NCI-H128 (cell line): ENCODE data around the gene CORO7.
A peak's percentile ranks its signal among the peaks of the same experiment; 100 is the strongest.
"Not testable (repeated sequence)": the region's sequence is repeated elsewhere in the genome, so short reads cannot be mapped to it uniquely, and the experiment has no call there.

ENCODE experiments used
- DNase-seq: peaks from one replicate; lab custom pipeline; 2025; ENCODE audit not compliant: unreplicated experiment; lab: John Stamatoyannopoulos, UW

The CORO7 gene

DNA sequence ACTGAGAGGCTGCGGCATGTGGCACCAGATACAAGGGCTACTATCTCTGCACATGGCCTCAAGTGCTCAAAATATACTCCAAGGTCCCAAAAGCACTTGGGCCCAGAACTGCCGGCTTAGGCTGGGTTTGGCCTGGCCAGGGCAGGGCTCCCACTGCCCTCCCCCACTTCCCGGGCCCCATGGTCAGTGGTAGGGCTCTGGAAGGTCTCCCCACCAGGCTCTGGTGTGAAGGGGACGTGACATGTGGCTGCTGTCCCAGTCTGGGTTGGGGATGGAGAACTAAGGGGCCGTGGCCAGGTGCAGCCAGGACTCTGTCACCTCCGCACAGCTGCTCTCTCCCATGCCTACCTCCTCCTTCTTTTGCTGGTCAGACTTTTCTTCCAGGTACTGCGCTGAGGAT is 59.6 kb downstream of the CORO7 start:
- DNase-seq, result no peak

DNA sequence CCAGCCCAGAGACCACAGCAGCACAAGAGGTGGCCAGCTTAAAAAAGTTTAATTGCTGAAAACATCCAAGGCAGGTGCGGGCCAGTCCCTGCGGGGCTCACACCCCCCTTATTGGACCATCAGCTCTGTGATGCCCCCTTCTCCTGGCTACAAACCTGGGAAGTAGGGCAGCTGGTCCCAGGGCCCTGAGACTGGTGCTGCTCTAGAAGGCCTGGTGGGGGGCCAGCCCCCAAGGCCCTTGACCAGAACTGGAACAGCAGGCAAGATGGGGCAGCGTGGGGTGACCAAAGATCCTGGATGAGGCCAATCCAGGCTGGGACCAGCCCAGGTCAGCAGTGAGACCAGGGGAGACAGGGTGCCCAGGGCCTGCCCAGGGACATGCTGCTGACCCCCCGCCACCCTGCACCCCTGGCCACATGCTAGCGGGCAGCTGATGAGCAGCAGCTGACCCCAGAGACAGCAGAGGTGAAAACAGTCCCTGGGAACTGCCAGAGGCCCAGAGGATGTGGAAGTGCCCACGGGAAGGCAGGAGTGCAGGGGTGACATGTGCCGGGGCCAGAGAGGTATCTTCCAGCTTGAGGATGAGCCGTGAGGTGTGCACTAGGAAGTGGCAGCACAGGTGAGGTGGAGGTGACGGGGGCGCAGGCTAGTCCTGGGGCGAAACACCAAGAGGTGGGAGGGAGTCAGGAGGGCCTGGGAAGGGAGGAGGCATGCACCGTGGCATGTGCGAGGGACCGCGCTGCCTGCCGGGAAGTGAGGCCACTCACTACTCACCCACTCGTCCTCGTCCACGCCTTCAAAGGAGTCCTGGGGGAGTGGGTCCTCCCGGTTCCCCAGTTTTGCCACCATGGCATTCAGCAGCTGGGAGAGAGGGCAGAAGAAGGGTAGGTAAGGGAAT is 61.6 kb downstream of the CORO7 start:
- DNase-seq, result no peak

DNA sequence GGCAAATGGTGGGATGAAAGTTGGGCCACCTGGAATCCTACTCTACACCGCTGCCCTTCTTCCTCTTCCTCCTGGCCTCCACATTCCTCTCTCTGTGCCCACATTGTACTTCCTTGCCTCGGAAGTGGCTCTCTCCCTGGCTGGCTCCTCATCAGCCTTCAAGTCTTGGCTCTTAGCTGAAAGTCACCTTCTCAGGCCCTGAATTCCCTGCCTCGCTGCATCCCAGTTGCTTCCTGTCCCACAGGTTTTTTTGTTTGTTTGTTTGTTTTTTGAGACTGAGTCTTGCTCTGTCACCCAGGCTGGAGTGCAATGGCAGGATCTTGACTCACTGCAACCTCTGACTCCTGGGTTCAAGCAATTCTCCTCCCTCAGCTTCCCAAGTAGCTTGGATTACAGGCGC is 62.7 kb downstream of the CORO7 start:
- no peak for DNase-seq

DNA sequence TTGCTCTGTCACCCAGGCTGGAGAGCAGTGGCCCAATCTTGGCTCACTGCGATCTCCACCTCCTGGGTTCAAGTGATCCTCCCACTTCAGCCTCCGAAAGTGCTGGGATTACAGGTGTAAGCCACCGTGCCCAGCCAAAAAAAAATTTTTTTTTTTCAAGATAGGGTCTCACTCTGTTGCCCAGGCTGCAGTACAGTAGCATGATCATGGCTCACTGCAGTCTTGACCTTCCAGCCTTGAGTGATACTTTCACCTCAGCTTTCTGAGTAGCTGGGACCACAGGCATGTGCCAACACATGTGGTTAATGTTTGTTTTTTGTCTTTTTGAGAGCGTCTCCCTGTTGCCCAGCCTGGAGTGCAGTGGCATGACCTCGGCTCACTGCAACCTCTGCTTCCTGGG is 63.6 kb downstream of the CORO7 start:
- no peak for DNase-seq

DNA sequence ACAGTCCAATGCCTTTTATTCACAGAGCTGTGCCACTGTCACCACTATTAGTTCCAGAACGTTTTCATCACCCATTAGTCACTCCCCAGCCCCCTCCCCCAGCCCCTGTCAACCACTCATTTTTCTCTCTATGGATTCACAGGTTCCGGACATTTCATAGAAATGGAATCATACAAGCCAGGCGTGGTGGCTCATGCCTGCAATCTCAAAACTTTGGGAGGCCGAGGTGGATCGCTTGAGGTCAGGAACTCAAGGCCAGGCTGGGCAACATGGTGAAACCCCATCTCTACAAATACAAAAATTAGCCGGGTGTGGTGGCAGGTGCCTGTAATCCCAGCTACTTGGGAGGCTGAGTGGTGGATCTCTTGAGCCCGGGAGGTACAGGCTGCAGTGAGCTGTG is 64.5 kb downstream of the CORO7 start:
- no peak for DNase-seq

DNA sequence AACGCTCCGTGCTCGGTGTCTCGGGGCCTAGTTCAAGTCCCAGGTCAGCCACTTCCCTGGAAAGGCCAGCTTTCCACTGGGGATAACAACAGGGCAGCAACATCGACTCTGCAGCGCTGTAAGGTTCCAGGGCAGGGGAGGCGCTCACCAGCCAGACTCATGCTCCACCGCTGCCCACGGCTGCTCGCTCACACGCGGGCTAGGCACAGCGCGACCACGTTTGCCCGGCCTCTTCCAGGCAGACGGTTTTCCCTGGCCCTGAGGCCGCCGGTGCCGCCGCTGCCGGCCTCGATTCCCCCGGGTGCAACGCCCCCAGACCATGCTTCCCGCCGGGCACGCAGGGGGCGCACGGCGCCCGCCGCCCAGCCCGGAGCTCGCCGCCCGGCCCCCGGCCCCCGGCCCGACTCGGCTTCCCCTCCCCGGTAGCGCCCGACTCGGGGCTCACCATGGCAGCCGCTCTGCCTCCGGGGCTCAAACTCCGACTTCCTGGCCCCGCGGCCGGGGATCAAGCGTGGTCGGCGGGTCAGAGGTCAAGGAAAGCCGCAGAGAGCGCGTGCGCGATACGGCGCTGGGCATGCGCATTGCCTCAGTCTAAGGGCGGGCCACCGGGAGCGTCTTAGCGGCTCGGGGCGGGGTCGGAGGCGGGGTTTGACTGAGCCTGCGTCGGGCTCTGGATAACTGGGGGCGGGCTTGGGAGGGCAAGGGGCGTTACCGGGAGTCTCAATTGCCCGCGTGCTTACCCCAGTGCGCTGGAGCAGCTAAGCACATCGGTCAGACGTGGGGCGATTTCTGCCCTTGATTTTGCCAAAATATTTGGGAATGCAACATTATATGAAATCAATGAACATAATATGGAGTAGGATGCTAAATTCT is 65.4 kb downstream of the CORO7 start, which contains the start of gene PAM16:
Gene PAM16 (minus strand): TSS at position 535 of the 873 bp plus-strand sequence. CDS start 87 bp downstream, at position 448.
- peak; percentile 75 for DNase-seq

DNA sequence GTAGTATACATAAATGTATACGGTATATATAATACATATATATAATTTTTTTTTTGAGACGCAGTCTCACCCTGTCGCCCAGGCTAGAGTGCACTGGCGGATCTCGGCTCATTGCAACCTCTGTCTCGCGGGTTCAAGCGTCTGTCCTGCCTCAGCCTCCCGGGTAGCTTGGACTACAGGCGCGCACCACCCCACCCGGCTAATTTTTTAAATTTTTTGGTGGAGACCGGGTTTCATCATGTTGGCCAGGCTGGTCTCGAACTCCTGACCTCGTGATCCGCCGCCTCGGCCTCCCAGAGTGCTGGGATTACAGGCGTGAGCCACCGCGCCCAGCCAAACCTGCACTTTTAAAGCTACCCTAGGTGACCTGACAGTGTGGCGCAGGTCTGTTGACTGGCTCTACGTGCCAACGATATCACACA is 66.0 kb downstream of the CORO7 start:
- DNase-seq, result no peak

DNA sequence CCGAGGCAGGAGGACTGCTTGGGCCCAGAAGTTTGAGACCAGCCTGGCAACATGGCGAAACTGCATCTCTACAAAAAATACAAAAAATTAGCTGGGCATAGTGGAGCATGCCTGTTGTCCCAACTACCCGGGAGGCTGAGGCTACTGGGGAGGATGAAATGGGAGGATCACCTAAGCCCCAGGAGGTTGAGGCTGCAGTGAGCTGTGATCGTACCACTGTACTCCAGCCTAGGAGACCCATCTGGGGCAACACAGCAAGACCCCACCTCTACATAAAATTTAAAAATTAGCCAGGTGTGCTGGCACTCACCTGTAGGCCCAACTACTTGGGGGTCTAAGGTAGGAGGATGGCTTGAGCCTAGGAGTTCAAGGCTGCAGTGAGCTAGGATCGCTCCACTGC is 67.1 kb downstream of the CORO7 start:
- no peak for DNase-seq

DNA sequence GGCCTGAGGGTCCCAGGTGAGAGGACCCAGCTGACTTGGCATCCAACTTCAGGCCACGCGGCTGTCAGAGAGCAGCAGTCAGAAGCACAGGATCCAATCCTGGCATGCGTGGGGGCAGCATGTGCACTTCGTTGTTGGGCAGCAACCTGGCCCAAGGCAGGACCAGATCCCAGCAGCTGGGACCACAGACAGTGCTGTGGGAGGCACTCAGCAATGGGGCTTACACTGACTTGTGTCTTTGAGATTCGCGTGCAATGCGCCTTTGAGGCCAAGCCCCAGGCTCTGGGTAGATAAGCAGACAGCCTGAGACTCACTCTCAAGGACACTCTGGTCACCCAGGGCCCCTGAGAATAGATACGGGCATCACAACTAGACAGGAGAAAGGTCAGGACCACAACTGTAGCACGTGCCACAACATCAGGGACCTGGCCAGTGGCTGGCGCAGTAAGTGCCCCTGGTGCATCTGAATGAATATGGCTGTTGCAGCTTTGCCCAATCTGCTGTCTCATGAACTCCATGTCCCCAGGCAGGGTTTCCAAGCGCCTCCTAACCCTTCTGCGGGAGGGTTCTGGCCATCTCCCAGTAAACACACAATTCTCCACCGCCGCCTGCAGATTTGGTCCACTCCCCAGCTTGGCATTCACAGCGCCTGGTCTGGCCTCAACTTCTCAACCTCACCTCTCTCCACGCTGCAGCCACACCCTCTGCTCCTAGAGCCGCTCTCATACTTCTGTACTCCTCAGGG is 68.5 kb downstream of the CORO7 start:
- DNase-seq, result no peak

DNA sequence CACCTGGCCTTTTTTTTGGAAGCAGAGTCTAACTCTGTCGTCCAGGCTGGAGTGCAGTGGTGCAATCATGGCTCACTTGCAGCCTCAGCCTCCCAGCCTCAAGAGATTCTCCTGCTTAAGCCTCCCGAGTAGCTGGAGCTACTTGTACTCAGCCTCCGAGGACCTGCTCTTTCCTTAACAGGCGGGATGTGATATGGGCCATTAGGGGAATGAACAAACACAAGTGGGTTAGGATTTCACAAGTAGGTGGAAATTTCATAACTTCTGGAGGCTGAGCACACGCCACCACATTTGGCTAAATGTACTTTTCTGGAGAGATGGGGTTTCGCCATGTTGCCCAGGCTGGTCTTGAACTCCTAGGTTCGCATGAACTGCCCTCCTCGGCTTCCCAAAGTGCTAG is 69.4 kb downstream of the CORO7 start:
- no peak for DNase-seq

DNA sequence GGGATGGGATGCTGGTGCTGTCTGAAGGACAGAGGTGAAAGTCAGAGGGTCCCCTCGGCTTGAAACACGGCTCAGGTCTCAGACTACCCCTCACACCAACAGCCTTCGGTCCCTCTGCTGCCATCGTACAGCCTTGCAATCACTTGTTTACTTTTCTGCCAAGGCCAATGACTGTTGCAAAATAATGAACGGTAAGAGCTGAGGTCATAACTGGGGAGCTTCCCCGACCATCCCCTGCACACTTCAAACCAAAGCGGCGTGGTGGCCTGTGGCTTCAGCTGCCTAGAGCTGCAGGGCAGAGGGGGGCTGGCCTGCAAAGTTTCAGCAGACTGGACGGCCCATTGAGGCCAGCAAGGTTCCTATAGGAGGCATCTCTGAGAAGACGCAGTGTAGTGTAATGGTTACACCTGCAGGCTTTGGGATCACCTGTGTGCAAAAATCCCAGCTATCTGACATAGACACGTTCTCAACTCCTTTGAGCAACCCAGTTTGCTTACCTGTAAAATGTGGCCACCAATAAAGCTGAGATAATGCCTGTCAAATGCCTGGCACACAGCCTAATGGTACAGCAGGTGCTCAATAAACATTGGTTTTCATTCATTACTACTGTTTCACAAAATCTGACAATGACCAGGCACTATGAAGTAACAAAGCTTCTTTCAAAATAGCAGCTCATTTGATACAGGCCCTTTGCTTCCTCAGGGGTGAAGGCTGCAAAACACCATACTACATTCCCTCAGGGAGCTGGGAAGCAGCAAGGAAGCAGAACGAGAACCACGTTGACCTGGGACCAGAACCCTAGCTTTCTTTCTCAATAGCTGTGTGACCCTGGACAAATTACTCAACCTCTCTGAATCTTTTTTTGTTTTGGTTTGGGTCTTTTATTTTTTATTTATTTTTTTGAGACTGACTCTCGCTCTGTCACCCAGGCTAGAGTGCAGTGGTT is 70.3 kb downstream of the CORO7 start:
- no peak for DNase-seq

DNA sequence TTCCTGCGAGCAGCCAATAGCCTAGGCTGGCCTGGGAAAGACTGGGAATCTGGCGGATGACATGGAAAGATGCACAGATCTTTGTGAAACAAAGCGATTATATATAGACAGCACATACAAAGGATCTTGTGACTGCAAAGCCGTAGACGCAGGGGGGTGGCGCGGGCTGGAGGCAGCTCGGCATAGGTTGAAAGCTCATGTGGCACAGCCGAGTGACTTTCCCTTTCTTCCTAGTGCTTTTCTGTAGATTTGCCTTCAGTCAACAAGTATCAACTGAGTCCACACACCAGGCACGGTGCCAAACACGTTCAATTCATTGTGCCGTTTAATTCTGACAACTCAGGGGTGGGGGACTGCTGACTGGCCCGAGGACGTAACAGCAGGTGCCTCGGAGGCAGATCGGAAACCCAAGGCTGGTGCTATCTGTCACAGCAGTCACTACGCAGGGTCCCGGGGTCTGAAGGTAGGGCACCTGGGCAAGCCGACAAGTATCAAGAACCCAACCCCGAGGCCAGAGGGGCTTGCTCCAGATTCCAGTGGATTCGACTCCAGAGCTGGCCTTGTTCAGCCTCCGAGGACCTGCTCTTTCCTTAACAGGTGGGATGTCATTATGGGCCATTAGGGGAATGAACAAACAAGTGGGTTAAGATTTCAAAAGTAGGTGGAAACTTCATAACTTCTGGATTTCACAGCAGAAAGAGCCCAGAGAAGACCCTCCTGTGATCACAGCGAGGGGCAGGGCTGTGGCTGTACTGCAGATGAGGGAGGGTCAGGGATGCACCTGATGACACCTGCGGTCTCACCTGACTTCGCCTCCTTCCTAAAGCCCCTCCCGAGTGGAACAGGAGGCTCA is 71.2 kb downstream of the CORO7 start:
- no peak for DNase-seq

DNA sequence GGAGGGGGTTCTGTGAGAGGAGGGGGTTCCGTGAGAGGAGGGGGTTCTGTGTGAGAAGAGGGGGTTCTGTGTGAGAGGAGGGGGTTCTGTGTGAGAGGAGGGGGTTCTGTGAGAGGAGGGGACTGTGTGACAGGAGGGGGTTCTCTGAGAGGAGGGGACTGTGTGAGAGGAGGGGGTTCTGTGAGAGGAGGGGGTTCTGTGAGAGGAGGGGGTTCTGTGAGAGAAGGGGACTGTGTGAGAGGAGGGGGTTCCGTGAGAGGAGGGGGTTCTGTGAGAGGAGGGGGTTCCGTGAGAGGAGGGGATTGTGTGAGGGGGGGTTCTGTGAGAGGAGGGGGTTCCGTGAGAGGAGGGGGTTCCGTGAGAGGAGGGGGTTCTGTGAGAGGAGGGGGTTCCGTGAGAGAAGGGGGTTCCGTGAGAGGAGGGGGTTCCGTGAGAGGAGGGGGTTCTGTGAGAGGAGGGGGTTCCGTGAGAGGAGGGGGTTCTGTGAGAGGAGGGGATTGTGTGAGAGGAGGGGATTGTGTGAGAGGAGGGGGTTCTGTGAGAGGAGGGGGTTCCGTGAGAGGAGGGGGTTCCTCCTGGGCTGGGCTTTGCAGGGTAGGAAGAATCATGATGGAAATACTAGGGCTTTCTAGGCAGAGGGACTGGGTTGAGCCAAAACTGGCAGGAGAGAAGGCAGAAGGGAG is 72.0 kb downstream of the CORO7 start:
- not testable (repeated sequence) for DNase-seq

DNA sequence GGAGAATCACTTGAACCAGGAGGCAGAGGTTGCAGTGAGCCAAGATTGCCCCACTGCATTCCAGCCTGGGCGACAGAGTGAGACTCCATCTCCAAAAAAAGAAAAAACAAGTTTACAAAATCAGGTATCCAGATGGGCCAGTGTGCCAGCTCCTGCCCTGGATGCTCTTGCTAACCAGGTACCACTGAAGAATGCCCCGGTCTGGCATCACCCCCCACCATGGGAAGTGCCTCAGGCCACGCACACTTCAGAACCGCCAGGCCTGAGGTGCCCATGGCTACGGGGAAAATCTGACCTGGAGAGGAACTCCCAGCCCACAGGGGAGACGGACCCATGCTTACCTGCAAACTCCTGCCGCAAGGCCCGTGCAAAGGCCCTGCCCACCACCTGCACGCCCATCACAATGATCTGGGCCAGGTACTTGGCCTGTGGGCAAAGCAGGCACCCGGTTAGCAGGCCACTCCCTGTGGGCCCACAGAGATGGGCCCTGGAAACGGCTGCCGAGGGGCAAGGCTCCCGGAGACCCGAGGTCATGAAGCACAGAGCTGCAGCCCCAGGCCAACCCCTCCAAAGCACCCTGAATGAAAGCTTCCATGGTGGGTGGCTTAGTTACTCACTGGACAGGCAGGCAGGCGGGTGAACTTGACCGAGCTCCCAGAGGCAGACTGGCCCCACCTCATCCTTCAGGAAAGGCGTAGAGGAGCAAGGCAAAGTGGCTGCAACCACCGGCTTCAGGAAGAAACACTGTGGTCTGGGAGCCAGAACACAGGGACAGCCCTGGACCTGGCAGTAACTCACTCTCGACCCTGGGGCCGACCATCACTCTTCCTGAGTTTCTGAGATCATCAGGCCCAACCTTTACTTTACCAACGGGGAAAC is 73.3 kb downstream of the CORO7 start:
- DNase-seq, result no peak

DNA sequence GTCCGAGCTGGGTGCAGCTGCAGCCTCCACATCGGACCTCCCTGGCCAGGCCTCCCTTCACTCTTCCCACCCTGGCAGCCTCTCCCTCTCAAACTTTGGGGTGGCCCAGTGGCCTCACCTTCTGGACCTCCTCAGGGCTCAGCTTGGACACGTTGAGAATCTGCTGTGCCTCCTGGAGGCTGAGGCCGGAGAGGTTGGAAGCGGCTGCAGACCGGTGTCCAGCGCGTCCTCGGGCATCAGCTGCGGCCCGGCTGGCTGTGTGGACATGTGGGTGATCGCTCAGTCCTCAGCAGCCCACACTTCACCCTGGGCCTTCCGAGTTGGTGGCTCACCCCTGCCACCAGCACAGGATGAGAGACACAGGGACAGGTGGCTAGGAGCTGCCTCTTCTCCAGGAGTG is 75.1 kb downstream of the CORO7 start:
- no peak for DNase-seq

DNA sequence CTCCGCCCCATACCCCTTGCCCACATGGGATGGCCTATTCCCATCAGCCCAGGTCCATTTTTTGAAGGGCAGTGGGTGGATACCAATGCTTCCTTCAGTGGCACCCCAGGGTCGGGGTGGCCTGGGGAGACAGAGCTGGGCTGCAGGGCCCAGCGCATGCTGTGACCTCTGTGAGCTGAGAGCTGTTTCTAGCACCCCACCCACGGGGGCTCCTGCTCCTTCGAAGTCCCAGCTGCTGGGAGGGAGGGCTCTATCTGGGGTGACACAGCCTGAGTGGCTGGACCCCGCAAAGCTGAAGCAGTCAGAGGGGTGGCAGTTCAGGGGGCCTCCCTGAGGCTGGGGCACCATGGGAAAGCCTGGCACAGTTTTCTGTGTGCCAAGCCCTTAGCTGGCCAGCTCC is 76.0 kb downstream of the CORO7 start:
- no peak for DNase-seq

DNA sequence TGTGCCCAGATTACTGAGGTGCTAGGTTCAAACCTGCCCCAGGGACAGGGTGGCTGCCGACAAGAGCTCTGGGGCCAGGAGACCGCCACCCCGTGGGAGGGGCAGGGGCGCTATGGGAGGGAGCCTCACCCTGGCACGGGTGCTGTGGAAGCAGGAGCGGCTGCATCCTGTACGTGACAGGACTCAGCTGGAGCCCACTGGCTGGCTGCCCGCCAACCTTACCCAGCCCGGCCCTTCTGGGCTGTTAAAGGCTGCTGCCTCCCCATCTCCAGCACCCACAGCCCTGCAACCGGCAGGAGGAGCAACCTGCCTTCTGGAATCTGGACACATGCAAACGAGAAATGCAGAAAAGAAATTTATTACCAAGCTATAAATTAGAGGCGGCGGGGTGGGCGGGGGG is 76.5 kb downstream of the CORO7 start:
- DNase-seq, result no peak

DNA sequence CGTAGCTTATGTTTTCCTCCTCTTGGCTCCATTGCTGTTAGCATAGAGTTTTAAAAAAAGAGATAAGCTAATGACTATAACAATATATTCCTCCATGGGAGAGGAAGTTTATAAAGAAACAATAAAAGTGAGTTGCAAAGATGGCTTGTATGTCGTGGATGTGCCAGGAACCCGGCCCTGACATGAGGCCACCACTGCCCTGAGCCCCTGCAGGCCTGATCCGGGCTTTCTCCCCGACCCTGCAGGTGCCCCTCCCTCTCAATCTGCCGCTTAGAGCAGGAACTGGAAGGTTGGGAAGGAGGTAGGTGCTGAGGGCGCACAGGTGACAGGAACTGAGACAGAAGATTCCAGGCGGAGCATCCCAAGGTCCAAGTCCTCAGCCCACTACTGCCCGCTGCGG is 76.9 kb downstream of the CORO7 start:
- no peak for DNase-seq
